Endothelial cell (in vitro differentiated cells): ENCODE data around the gene B3GLCT. TPM values are rescaled to one million over a fixed set of nuclear protein-coding genes. Genes with fewer than 3 reads are reported as not detected.

ENCODE experiments used
- DNase-seq: peaks from one replicate; pipeline ENCODE4 v3.0.0; 2021; ENCODE audit warnings: low spot score
- H3K27ac Mint-ChIP-seq: one replicate; pipeline ENCODE4 v1.8.0; 2021; ENCODE audit warnings: mixed read lengths, inconsistent platforms; ENCODE audit not compliant: unreplicated experiment
- H3K27me3 Mint-ChIP-seq: one replicate; pipeline ENCODE4 v1.8.0; 2021; ENCODE audit warnings: mild to moderate bottlenecking, moderate library complexity, mixed read lengths, inconsistent platforms; ENCODE audit not compliant: unreplicated experiment
- H3K36me3 Mint-ChIP-seq: one replicate; pipeline ENCODE4 v1.8.0; 2021; ENCODE audit warnings: mild to moderate bottlenecking, low read depth, mixed read lengths, inconsistent platforms; ENCODE audit not compliant: unreplicated experiment
- H3K4me1 Mint-ChIP-seq: one replicate; pipeline ENCODE4 v1.8.0; 2021; ENCODE audit warnings: mild to moderate bottlenecking, mixed read lengths, inconsistent platforms; ENCODE audit not compliant: unreplicated experiment
- H3K4me3 Mint-ChIP-seq: one replicate; pipeline ENCODE4 v1.8.0; 2021; ENCODE audit warnings: mild to moderate bottlenecking, mixed read lengths, inconsistent platforms; ENCODE audit not compliant: unreplicated experiment
- H3K9me3 Mint-ChIP-seq: one replicate; pipeline ENCODE4 v1.8.0; 2021; ENCODE audit warnings: mixed read lengths, inconsistent platforms; ENCODE audit not compliant: unreplicated experiment
- total RNA-seq: library from RNA; stranded (reverse); fragmentation: NEBNext Ultra II Directional; extraction: Animal tissue kit (Norgen Biotek cat#: 25700); gene quantifications from one replicate; pipeline ENCODE4 v1.2.1, GENCODE V29; 2021; ENCODE audit not compliant: unreplicated experiment
- TF ChIP-seq, protein P1 (sequence below): fragments of 200-600 bp; sonication (generic); IDR thresholded peaks from one replicate; pipeline ENCODE4 v1.5.0; 2021; ENCODE audit warnings: antibody characterized with exemption; ENCODE audit not compliant: unreplicated experiment

B3GLCT gene
- total RNA-seq, 1 donor from 2014 or later, result 9.8 TPM

DNA sequence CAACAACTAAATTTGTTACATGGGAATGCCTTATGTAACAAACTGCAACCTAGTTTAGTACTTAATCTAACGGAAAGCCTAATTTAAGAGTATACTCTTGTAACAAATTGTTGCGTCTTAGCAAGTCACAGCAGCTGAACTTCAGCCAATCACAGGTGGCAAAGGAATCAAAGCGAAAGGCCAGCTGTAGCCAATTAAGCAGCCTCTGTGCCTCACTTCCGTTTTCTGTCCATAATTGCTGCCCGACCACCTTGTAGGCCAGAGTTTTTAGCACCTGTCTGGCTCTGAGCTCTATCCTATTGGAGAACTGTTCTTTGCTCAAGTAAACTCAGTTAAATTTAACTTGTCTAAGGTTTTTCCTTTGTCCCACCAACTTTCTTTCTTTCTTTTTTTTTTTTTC, 20.0 kb upstream of the B3GLCT start:
- H3K27ac Mint-ChIP-seq, result no peak overlapping the region
- no peaks in the 10 kb centered on the region for H3K4me1 Mint-ChIP-seq
- H3K27me3 Mint-ChIP-seq, result peaks cover 2% of the 10 kb centered on the region
- H3K4me3 Mint-ChIP-seq, result no peak overlapping the region
- TF ChIP-seq, protein P1, sequence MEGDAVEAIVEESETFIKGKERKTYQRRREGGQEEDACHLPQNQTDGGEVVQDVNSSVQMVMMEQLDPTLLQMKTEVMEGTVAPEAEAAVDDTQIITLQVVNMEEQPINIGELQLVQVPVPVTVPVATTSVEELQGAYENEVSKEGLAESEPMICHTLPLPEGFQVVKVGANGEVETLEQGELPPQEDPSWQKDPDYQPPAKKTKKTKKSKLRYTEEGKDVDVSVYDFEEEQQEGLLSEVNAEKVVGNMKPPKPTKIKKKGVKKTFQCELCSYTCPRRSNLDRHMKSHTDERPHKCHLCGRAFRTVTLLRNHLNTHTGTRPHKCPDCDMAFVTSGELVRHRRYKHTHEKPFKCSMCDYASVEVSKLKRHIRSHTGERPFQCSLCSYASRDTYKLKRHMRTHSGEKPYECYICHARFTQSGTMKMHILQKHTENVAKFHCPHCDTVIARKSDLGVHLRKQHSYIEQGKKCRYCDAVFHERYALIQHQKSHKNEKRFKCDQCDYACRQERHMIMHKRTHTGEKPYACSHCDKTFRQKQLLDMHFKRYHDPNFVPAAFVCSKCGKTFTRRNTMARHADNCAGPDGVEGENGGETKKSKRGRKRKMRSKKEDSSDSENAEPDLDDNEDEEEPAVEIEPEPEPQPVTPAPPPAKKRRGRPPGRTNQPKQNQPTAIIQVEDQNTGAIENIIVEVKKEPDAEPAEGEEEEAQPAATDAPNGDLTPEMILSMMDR, result no peak
- H3K36me3 Mint-ChIP-seq, result peaks cover 4% of the 10 kb centered on the region
- H3K9me3 Mint-ChIP-seq, result no peaks in the 10 kb centered on the region
- no peak for DNase-seq

- TF ChIP-seq, protein P1, result no peak
- H3K4me3 Mint-ChIP-seq, result no peak overlapping the region
Measured at GRCh38 chr13:31182987-31183386, 16.8 kb upstream of the B3GLCT start.

GRCh38 chr13:31184451-31184850, 15.3 kb upstream of the B3GLCT start:
- Mint-ChIP-seq H3K9me3 (no peaks in the 10 kb centered on the region), H3K4me1 (no peaks in the 10 kb centered on the region), H3K4me3 (no peak overlapping the region), H3K27ac (no peak overlapping the region), H3K36me3 (no peaks in the 10 kb centered on the region), H3K27me3 (peaks cover 2% of the 10 kb centered on the region)
- DNase-seq, result no peak
- TF ChIP-seq, protein P1, result no peak

More at GRCh38 chr13:31182987-31183386, 16.8 kb upstream of the B3GLCT start:
- no peak overlapping the region for H3K27ac Mint-ChIP-seq
- H3K36me3 Mint-ChIP-seq, result no peaks in the 10 kb centered on the region
- H3K27me3 Mint-ChIP-seq, result peaks cover 2% of the 10 kb centered on the region
- no peaks in the 10 kb centered on the region for H3K4me1 Mint-ChIP-seq
- no peaks in the 10 kb centered on the region for H3K9me3 Mint-ChIP-seq
- DNase-seq, result no peak

- Mint-ChIP-seq H3K4me3 (no peak overlapping the region), H3K27ac (no peak overlapping the region), H3K4me1 (no peaks in the 10 kb centered on the region), H3K27me3 (peaks cover 3% of the 10 kb centered on the region), H3K36me3 (no peaks in the 10 kb centered on the region), H3K9me3 (no peaks in the 10 kb centered on the region)
- no peak for DNase-seq
- TF ChIP-seq, protein P1, result no peak
Measured at GRCh38 chr13:31184981-31185645, 14.7 kb upstream of the B3GLCT start.

GRCh38 chr13:31191748-31192147, 8.0 kb upstream of the B3GLCT start:
- Mint-ChIP-seq H3K27me3 (peaks cover 4% of the 10 kb centered on the region), H3K4me1 (peaks cover 7% of the 10 kb centered on the region)
- TF ChIP-seq, protein P1, result no peak

More at GRCh38 chr13:31191748-31192147, 8.0 kb upstream of the B3GLCT start:
- no peaks in the 10 kb centered on the region for H3K36me3 Mint-ChIP-seq
- H3K9me3 Mint-ChIP-seq, result no peaks in the 10 kb centered on the region
- no peak overlapping the region for H3K27ac Mint-ChIP-seq
- no peak for DNase-seq
- H3K4me3 Mint-ChIP-seq, result no peak overlapping the region
